H54 (cell line): Measurements from ENCODE around the gene SLC27A6.

Source experiments
- DNase-seq: peaks from one replicate; pipeline ENCODE4 v3.0.0; 2011; ENCODE audit warnings: low spot score, mixed read lengths; ENCODE audit not compliant: insufficient read length
- FAIRE-seq: peaks from 3 replicates; lab custom pipeline; 2011; peaks lifted over from hg19 to GRCh38; lab: Jason Lieb, UNC
- POLR2A ChIP-seq: IDR thresholded peaks from 2 replicates; pipeline ENCODE4 v1.6.1; 2011; ENCODE audit warnings: low read depth, mild to moderate bottlenecking, low read length

The SLC27A6 gene

DNA sequence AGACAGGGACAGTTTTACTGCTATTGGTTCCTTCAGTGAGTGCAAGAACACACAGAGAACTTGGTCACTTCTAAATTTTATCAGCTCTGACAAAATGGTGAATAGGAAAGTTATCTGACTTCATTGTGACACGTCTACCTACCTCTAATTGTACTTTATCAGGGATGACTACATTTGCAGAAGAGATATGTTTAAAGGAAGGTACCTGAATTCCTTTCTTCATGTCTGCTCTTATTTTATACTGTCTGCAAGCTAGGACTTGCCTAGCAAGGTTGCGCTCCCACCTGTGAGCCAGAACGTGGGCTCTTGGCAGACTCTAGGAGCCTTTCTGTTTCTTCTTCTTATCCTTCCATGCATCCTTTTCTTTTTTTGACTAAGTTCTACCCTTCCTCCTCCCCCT is 1.6 kb downstream of the SLC27A6 start:
- no peak for TF ChIP-seq POLR2A
- DNase-seq (no peak), FAIRE-seq (no peak)

DNA sequence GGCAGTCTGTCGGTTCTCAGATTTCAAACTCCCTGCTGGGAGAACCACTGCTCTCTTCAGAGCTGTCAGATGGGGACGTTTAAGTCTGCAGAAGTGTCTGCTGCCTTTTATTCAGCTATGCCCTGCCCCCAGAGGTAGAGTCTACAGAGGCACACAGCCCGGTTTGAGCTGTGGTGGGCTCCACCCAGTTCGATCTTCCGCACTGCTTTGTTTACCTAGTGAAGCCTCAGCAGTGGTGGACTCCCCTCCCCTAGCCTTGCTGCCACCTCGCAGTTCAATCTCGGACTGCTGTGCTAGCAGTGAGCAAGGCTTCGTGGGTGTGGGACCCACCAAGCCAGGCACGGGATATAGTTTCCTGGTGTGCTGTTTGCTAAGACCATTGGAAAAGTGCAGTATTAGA is 8.0 kb downstream of the SLC27A6 start:
- no peak for DNase-seq
- no peak for TF ChIP-seq POLR2A
- no peak for FAIRE-seq

DNA sequence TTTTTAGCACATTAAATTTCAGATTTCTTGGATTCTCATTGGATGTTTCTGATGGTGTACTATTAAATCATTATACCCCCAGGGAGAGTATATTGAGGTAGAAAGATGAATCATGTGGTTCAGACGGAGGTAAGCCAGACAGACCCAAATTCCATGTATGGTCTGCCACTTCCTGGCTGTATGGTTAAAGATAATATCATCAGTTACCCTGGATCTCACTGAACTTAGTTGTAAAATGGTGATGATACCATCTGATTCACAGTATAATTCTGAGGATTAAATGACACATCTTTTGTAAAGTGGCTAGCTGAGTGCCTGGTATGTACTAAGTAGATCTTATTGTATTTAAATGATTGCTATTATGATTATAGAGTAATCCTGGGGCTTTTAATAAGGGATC is 9.3 kb downstream of the SLC27A6 start:
- no peak for TF ChIP-seq POLR2A
- FAIRE-seq (no peak), DNase-seq (no peak)

DNA sequence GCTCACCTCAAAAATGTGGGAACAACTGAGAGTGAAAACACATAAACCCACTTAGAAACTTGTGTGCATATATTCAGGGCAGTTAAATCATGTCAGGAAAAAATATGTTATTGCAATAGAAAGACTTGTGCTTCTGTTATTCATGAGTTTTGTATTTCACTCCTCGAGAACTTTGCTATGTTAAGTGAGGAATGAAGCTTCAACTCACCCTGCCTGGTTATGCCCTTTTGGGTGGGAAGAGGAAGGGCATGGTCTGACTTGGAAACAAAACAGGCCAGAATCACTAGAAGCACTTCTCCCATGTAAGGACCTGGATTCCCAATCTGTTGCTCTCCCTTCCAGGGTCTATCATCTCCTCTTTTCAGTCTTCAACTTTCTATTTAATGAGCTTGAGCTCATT is 14.5 kb downstream of the SLC27A6 start:
- TF ChIP-seq POLR2A, result no peak
- FAIRE-seq (no peak), DNase-seq (no peak)

DNA sequence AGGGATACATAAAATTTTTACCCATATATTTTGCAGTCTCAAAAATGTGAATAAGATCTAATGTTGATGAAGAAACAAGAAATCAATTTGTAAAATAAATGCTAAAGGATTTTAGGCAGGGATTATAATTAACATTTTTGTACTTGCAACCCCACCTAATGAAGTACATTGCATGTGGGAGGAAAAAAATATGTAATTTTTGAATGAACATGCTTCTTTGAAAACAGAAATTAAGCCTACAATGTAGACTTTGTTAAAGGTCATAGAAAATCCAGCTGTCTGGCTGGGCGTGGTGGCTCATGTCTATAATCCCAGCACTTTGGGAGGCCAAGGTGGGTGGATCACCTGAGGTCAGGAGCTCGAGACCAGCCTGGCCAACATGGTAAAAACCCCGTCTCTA is 15.6 kb downstream of the SLC27A6 start:
- no peak for TF ChIP-seq POLR2A
- DNase-seq (no peak), FAIRE-seq (no peak)

DNA sequence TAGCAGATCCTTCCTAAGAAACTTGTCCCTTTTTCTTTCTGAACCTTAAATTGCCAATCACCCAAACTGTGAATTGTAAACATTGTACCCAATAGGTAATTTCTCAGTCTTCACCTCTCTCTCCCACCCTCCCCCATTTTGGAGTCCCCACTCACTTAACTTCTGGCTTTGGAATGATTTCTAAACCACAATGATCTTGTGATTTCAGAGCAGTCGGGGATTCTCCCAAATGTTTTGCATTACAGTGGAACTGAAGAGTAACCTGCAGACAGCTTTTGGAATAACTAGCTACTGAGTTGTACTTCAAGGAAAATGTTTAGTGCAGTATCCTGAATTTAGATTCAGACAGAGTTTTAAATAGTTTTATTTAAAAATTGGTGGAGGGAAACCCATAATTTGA is 19.2 kb downstream of the SLC27A6 start:
- no peak for TF ChIP-seq POLR2A
- no peak for DNase-seq
- no peak for FAIRE-seq

DNA sequence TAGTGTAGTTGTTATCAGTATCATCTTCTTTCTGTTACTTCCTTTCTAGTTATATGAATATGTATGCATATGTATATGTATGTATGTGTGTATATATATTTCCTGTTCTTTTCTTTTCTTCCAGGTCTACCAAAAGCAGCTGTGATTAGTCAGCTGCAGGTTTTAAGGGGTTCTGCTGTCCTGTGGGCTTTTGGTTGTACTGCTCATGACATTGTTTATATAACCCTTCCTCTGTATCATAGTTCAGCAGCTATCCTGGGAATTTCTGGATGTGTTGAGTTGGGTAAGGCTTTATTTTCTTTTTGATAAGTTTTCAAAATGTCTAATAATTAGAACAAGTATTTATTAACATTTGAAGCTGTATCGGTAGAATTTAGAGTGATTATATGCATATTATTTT is 23.2 kb downstream of the SLC27A6 start:
- DNase-seq (no peak), FAIRE-seq (no peak)
- no peak for TF ChIP-seq POLR2A

DNA sequence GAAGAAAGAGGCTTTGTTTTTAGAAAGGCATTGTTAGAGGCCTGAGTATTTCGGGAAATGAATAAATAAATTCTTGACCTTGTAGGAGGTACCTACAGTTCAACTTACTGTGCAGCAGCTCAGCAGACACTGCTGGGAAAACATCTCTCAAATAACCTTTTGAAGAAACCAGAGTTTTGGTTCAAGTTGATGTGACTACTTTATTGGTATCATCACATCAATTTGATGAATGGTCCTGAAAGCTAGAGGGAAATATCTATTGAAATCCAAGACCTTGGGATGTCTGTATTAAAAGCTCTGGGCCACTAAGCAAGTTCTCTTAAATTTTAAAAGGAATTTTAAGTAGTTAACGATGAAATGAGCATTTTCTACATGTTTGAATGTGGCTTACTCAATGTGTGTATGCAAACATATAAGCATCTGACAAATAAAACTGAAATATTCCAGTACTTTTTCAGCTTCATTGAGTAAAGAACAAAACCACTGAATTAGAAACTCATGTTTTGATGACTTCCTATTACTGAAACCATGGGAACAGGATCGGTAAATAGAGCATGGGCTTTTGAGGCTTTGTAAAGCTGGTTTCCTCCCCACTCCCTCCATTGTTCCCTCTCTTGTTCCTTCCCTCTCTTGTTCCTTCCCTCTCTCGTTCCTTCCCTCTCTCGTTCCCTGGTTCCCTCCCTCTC is 36.7 kb downstream of the SLC27A6 start:
- no peak for DNase-seq
- TF ChIP-seq POLR2A, result no peak
- FAIRE-seq, result no peak

DNA sequence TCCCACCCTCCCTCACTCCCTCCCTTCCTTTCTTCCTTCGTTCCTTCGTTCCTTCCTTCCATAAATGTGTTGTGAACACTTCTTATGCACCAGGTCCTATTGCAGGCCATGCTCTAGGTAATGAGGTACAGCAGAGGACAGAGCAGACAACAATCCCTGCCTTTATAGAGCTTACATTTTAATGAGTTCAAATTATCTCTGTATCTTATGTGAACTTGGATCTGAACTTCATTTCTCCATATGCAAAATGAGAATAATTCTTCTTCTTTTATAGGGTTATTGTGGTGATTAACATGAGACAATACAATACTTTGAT is 37.2 kb downstream of the SLC27A6 start:
- DNase-seq (no peak), FAIRE-seq (no peak)
- no peak for TF ChIP-seq POLR2A

DNA sequence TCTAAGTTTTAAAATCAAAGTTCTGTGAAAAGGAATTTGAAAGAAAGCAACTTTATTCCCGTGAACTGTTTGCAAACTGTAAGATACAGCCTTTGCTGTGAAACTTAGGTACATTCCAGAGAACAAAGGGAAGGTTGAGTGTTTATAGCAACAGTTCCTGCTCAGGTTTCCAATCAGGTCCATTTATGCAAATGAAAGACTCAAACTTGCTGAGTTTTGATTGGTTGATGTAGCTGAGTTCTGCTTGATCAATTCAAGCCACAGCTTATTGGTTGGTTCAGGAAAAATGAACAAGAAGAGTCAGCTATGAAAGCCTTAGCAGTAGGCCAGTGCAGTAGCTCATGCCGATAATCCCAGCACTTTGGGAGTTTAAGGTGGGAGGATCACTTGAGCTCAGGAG is 37.9 kb downstream of the SLC27A6 start:
- DNase-seq (no peak), FAIRE-seq (no peak)
- TF ChIP-seq POLR2A, result no peak

DNA sequence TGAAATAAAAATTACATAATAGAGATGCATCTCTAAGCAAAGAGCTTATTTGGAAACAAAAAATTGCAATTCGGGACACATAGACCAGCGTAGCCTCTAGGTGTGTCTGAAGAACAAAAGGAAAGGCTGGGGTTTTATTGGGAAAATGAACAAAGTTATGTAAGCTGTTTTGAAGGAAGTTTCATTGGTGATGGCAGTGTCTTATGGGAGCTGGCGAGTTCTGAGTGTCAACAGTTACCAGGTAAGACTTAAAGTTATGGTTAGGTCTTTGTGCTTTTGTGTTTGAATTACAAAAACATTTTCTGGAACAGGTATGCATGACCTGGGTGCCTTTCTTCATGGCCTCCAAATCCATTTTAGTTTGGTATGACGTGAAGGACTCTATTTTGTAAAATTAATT is 48.9 kb downstream of the SLC27A6 start:
- no peak for TF ChIP-seq POLR2A
- DNase-seq (no peak), FAIRE-seq (no peak)

DNA sequence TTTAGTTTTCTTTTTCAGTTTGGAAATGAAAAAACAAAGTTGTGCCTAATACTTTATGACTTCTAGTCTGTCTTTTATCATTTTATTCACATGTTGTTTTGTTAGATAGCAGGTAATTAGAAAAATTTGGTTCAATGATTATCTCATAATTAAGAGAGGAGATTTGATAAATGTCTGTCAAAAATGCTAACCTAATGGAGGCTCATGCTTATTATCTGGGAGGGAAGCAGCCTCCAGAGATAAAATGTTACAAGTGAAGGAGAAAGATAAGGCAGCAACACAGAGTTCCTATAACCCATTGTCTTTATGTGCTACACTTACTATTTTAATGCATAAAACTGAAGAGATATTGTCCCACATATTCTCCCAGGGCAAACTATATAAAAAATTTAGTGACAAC is 53.5 kb downstream of the SLC27A6 start:
- no peak for FAIRE-seq
- DNase-seq, result no peak
- no peak for TF ChIP-seq POLR2A

DNA sequence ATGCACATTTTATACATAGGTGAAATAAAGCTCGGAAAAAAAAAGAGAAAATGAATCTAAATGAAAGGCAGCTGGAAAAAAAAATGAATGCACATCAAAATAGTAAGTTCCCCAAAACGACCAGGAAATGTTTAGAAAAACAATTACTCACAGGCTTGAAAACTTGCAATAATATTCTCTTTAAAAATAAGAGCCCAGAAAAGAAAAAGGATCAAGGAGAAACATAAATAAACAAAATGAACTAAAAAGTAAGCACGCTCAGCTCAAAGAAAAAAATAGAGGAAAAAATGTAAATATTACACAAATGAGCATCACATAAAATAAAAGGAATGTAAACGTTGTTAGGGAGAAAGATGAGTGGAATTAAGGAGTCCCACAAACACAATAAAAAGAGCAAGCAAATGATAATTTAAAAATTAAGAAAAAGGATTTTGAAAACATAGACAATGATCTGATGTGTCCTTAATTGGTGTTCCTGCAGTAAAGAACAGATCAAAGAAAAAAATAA is 54.2 kb downstream of the SLC27A6 start:
- DNase-seq (no peak), FAIRE-seq (no peak)
- TF ChIP-seq POLR2A, result no peak

DNA sequence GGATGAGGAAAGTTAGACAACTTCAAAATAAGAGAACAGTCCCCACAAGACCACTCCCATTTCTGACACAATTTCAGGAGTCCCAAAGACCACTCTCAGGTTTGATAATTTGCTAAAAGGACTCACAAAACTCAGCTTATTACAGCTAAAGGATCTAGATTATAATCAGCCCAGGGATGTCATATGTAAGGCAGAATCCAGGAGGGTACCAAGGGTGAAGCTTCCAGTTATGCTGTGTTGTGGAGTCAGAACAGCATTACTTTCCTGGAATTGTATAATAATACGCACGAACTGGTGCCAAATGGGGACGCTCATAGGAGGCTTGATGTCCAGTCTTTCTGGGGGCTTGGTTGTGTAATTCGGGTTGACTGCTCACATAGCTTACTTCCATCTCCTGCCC is 55.4 kb downstream of the SLC27A6 start:
- no peak for TF ChIP-seq POLR2A
- no peak for DNase-seq
- FAIRE-seq, result no peak

DNA sequence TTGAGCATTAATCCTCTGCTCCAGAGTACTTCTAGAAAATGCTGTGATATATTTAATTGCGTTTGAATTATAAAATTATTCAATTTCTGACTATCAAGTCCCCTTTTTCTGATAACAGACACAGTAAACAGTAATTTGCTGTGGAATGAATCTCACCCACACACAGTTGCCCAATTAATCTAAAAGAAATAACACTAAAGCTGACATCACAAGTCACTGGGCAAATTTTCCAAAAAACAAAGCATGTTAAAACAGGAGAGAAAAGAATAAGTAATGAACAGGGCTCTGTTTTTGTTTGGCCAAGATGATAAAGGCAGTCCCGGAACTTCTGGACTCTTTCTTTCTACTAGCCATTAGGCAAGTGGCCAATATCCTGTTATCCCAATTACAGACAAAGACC is 56.5 kb downstream of the SLC27A6 start:
- DNase-seq (no peak), FAIRE-seq (no peak)
- TF ChIP-seq POLR2A, result no peak
